ENCODE results near the gene BPIFB6.

- TF ChIP-seq CTCF (conservative IDR thresholded peaks at IDR 0.05; ENCODE audit: low read depth, low read length) = no peak
- TF ChIP-seq POLR2A (IDR thresholded peaks at IDR 0.05; ENCODE audit: low read depth, low read length) = no peak
- TF ChIP-seq BHLHE40 (IDR thresholded peaks at IDR 0.05; ENCODE audit: low read depth, low read length) = no peak
- no peak for TF ChIP-seq MAFK (IDR thresholded peaks at IDR 0.05; ENCODE audit: low read depth, low read length)
- TF ChIP-seq RFX5 (IDR thresholded peaks at IDR 0.05; ENCODE audit: low read depth, low read length) = no peak
- no peak for TF ChIP-seq RAD21 (IDR thresholded peaks at IDR 0.05; ENCODE audit: low read length)
- no peak for TF ChIP-seq CHD1 (IDR thresholded peaks at IDR 0.05; ENCODE audit: low read depth, low read length)
Measured at GRCh38 chr20:32985596-32985995, 45.9 kb upstream of the BPIFB6 start.

Measured in IMR-90 (cell line).